ENCODE data around the gene RC3H2. TPM values are rescaled to one million over a fixed set of nuclear protein-coding genes. Genes with fewer than 3 reads are reported as not detected.
"Not testable (repeated sequence)": the region's sequence is repeated elsewhere in the genome, so short reads cannot be mapped to it uniquely, and the experiment has no call there.

Gene RC3H2
- total RNA-seq, 2 donors from 2014 or later, result 34.4 to 44.9 TPM

- intact Hi-C loops (cut with DNase I), result no loop called here
- DNase-seq, result peak; percentile 31
Observed at GRCh38 chr9:122816163-122816867, 88.8 kb downstream of the RC3H2 start.

DNA sequence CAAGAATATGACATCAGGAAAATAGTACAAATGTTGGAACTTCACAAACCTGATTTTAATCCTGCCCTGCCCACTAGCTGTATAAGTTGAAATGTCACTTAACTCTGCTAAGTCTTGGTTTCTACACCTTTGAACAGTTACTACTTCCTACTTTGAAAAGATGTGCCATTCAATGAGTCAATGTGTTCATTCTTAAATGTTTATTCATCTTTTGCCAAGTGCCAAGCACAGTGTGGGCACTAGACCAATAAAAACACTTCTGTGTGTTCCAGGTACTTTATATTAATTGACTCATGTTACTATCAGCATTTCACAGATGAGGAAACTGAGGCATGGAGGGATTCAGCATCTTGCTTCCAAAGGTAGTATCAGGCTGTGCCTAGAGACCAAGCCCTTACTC is 89.6 kb downstream of the RC3H2 start:
- no peaks in the 10 kb centered on the region for H3K4me1 ChIP-seq
- no peak for DNase-seq
- H3K36me3 ChIP-seq, result no peaks in the 10 kb centered on the region
- H3K9me3 ChIP-seq, result no peaks in the 10 kb centered on the region
- H3K4me3 ChIP-seq, result no peak overlapping the region
- no peak overlapping the region for H3K9ac ChIP-seq (ENCODE audit: low read depth in 2 of 2, low read length in 2 of 2)
- intact Hi-C loops (cut with DNase I), result no loop called here
- no peak for TF ChIP-seq CTCF (IDR thresholded peaks at IDR 0.05)
- H3K27ac ChIP-seq, result no peak overlapping the region
- H3K27me3 ChIP-seq, result no peaks in the 10 kb centered on the region

More at GRCh38 chr9:122816163-122816867, 88.8 kb downstream of the RC3H2 start:
- H3K4me3 ChIP-seq, result no peak overlapping the region
- no peaks in the 10 kb centered on the region for H3K27me3 ChIP-seq
- no peaks in the 10 kb centered on the region for H3K36me3 ChIP-seq
- no peaks in the 10 kb centered on the region for H3K9me3 ChIP-seq
- H3K27ac ChIP-seq, result no peak overlapping the region
- TF ChIP-seq CTCF (IDR thresholded peaks at IDR 0.05), result no peak
- H3K9ac ChIP-seq (ENCODE audit: low read depth in 2 of 2, low read length in 2 of 2), result no peak overlapping the region
- H3K4me1 ChIP-seq, result no peaks in the 10 kb centered on the region

GRCh38 chr9:122814545-122814944 is 90.6 kb downstream of the RC3H2 start:
- H3K36me3 ChIP-seq, result no peaks in the 10 kb centered on the region
- H3K9me3 ChIP-seq, result no peaks in the 10 kb centered on the region
- no peak overlapping the region for H3K27ac ChIP-seq
- H3K4me3 ChIP-seq, result no peak overlapping the region
- H3K27me3 ChIP-seq, result no peaks in the 10 kb centered on the region
- H3K9ac ChIP-seq (ENCODE audit: low read depth in 2 of 2, low read length in 2 of 2), result no peak overlapping the region
- TF ChIP-seq CTCF (IDR thresholded peaks at IDR 0.05), result no peak
- DNase-seq, result no peak
- H3K4me1 ChIP-seq, result no peaks in the 10 kb centered on the region
- intact Hi-C loops (cut with DNase I), result no loop called here

DNA sequence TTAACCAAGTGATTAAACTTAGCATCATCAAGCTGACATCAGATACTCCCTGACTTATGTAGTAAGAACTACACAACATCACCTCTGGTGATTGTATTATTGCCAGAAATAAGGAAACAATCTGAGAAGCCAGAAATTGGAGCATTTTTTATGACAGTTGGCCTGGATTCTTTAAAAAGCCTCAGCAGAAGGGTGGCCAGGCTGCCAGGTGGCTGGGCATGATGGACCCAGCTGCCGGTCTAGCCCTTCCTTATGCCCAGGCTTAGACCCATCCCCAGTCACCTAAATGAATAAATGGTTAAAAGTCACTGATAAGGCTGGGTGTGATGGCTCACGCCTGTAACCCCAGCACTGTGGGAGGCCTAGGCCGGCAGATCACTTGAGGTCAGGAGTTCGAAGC is 92.4 kb downstream of the RC3H2 start:
- no peak overlapping the region for H3K27ac ChIP-seq
- no peaks in the 10 kb centered on the region for H3K36me3 ChIP-seq
- DNase-seq, result no peak
- intact Hi-C loops (cut with DNase I), result no loop called here
- H3K4me3 ChIP-seq, result no peak overlapping the region
- TF ChIP-seq CTCF (IDR thresholded peaks at IDR 0.05), result no peak
- no peaks in the 10 kb centered on the region for H3K9me3 ChIP-seq
- H3K4me1 ChIP-seq, result no peaks in the 10 kb centered on the region
- no peaks in the 10 kb centered on the region for H3K27me3 ChIP-seq
- no peak overlapping the region for H3K9ac ChIP-seq (ENCODE audit: low read depth in 2 of 2, low read length in 2 of 2)

- DNase-seq, result peak; percentile 71
- no peak overlapping the region for H3K4me3 ChIP-seq
- H3K27ac ChIP-seq, result no peak overlapping the region
- H3K4me1 ChIP-seq, result no peaks in the 10 kb centered on the region
- no peaks in the 10 kb centered on the region for H3K27me3 ChIP-seq
- H3K9me3 ChIP-seq, result no peaks in the 10 kb centered on the region
- no peaks in the 10 kb centered on the region for H3K36me3 ChIP-seq
- H3K9ac ChIP-seq (ENCODE audit: low read depth in 2 of 2, low read length in 2 of 2), result no peak overlapping the region
- intact Hi-C loops (cut with DNase I), result loop anchor here (2.0 kb wide), 1 partner anchor 346 kb away; no protein-coding TSS in a partner anchor
- peak; percentile 74 for TF ChIP-seq CTCF (IDR thresholded peaks at IDR 0.05)
Observed at GRCh38 chr9:122810306-122810946, 94.7 kb downstream of the RC3H2 start.

DNA sequence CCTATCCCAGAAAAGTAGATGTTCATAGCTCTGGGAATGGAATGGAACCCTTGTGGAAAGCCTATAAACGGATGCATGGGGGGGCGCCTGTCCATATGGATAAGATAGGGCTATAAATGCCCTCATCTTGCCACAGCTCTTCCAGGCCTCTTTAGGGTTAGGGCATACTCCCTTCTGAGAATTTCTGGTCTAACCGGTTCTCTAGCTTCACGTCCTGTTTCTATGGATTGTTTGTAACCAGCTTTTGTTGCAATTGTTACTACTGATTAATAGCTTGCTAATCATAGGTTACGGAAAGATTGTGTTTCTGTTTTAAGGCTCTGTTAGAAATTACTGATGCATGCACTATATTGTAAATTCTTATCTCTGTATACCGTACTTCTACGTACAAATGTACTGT is 95.9 kb downstream of the RC3H2 start:
- not testable (repeated sequence) for H3K4me3 ChIP-seq; H3K9me3 ChIP-seq; H3K4me1 ChIP-seq; H3K27me3 ChIP-seq; H3K27ac ChIP-seq; H3K9ac ChIP-seq (ENCODE audit: low read depth in 2 of 2, low read length in 2 of 2); H3K36me3 ChIP-seq; DNase-seq
- intact Hi-C loops (cut with DNase I), result loop anchor here (10.0 kb wide), 1 partner anchor 684 kb away; no protein-coding TSS in a partner anchor
